ENCODE measurements around the gene GSX2.

GSX2 gene

DNA sequence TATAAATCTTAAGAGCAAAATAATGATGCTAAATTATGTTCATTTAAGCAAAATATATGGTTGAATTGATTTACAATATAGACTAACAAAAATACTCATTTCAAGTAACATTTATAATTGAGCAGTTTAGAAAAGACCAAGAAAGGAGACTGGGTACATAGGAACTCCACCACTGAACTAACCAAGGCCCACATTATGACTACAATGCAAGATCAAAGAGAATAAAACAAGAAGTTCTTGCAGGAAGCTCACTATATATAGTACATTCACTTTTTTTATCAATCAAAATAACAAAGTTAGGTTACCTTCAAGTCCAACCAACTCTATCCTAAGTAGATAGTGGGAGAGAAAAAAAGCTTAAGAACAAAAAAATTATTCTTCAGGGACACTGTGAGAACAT, 43.6 kb upstream of the GSX2 start:
- H3K18ac ChIP-seq (ENCODE audit: low read length), result no peak overlapping the region
- H2BK5ac ChIP-seq (ENCODE audit: low read length), result no peak overlapping the region
- H4K8ac ChIP-seq (ENCODE audit: low read depth, low read length), result no peak overlapping the region
- H3K27ac ChIP-seq (ENCODE audit: low read depth, low read length), result no peak overlapping the region
- H3K4me1 ChIP-seq (ENCODE audit: control insufficient read depth, low read depth, low read length), result no peaks in the 10 kb centered on the region
- peaks cover 4% of the 10 kb centered on the region for H3K79me2 ChIP-seq (ENCODE audit: control insufficient read depth, insufficient read depth, low read length)
- H3K9ac ChIP-seq (ENCODE audit: low read length), result no peak overlapping the region
- H3K36me3 ChIP-seq (ENCODE audit: control insufficient read depth, insufficient read depth, low read length), result no peaks in the 10 kb centered on the region
- H3K4ac ChIP-seq (ENCODE audit: low read depth, low read length), result no peak overlapping the region
- no peak overlapping the region for H2AK5ac ChIP-seq (ENCODE audit: low read length)
- DNase-seq, result no peak
- H3K56ac ChIP-seq (ENCODE audit: low read length), result no peak overlapping the region
- no peak overlapping the region for H3K23ac ChIP-seq (ENCODE audit: low read length)
- H2BK120ac ChIP-seq (ENCODE audit: low read depth, low read length), result no peak overlapping the region
- no peak overlapping the region for H3K4me2 ChIP-seq (ENCODE audit: low read length)
- H2BK15ac ChIP-seq (replicated peaks; ENCODE audit: low read depth), result no peak overlapping the region
- H3K27me3 ChIP-seq (ENCODE audit: insufficient read depth, low read length, poor library complexity), result no peaks in the 10 kb centered on the region
- H3K79me1 ChIP-seq (ENCODE audit: low read length), result peaks cover 2% of the 10 kb centered on the region
- H4K5ac ChIP-seq (ENCODE audit: low read length), result no peak overlapping the region
- H3K4me3 ChIP-seq (ENCODE audit: low read length), result no peak overlapping the region

DNA sequence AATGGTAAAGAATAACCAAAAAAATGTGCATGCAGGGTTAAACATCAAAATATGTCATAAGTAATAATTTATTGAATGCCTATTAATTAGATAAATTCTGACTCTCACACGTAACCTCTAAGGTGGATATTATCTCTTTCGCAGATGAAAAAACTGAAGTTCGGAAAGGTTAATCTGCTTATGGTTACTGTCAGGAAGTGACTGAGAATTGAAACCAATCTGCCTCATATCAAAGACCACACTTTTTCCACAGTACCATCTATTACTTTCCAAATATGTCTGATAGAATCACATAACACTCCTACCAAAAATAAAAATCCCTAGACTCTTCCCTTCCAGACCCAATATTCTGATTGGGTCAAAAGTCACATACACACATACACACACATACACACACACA, 41.8 kb upstream of the GSX2 start:
- Histone ChIP-seq H3K23ac (ENCODE audit: low read length) (no peak overlapping the region), H2AK5ac (ENCODE audit: low read length) (no peak overlapping the region), H3K9ac (ENCODE audit: low read length) (no peak overlapping the region), H4K8ac (ENCODE audit: low read depth, low read length) (no peak overlapping the region), H2BK5ac (ENCODE audit: low read length) (no peak overlapping the region), H3K27ac (ENCODE audit: low read depth, low read length) (no peak overlapping the region), H3K4me1 (ENCODE audit: control insufficient read depth, low read depth, low read length) (no peaks in the 10 kb centered on the region), H3K36me3 (ENCODE audit: control insufficient read depth, insufficient read depth, low read length) (no peaks in the 10 kb centered on the region), H3K79me2 (ENCODE audit: control insufficient read depth, insufficient read depth, low read length) (peaks cover 7% of the 10 kb centered on the region), H2BK15ac (replicated peaks; ENCODE audit: low read depth) (no peak overlapping the region), H3K27me3 (ENCODE audit: insufficient read depth, low read length, poor library complexity) (no peaks in the 10 kb centered on the region), H4K5ac (ENCODE audit: low read length) (no peak overlapping the region), H3K4me2 (ENCODE audit: low read length) (no peak overlapping the region), H3K4me3 (ENCODE audit: low read length) (no peak overlapping the region), H2BK120ac (ENCODE audit: low read depth, low read length) (no peak overlapping the region), H3K4ac (ENCODE audit: low read depth, low read length) (no peak overlapping the region), H3K18ac (ENCODE audit: low read length) (no peak overlapping the region), H3K56ac (ENCODE audit: low read length) (no peak overlapping the region), H3K79me1 (ENCODE audit: low read length) (peaks cover 5% of the 10 kb centered on the region)
- DNase-seq, result no peak
- WGBS (ENCODE audit: extremely low coverage, insufficient coverage, low lambda C conversion rate), result no CpG with 5 or more reads among the region's 3 CpGs

DNA sequence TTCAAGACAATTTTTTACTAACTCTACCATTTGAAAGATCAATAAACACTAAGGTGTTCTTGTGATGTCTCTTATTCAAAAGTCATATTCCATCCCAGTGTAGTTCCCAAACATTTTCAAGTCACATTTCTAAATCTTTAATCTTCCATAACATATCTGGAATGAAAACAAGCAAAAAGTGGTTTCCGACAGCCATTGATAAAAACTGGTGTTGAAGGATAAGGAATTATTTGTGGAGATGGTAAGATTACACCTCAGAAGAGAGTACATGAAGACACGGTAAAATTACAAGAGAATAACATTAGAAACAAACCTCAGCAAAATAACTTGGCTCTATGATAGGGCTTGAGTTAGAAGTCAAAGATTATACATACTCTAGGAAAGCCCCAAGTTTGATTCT, 39.8 kb upstream of the GSX2 start:
- Histone ChIP-seq H3K27me3 (ENCODE audit: insufficient read depth, low read length, poor library complexity) (no peaks in the 10 kb centered on the region), H3K79me1 (ENCODE audit: low read length) (peaks cover 8% of the 10 kb centered on the region), H3K79me2 (ENCODE audit: control insufficient read depth, insufficient read depth, low read length) (peaks cover 12% of the 10 kb centered on the region), H3K4ac (ENCODE audit: low read depth, low read length) (no peak overlapping the region), H2BK5ac (ENCODE audit: low read length) (no peak overlapping the region), H2BK120ac (ENCODE audit: low read depth, low read length) (no peak overlapping the region), H3K4me2 (ENCODE audit: low read length) (no peak overlapping the region), H3K36me3 (ENCODE audit: control insufficient read depth, insufficient read depth, low read length) (no peaks in the 10 kb centered on the region), H3K4me1 (ENCODE audit: control insufficient read depth, low read depth, low read length) (no peaks in the 10 kb centered on the region), H3K23ac (ENCODE audit: low read length) (no peak overlapping the region), H3K56ac (ENCODE audit: low read length) (no peak overlapping the region), H3K27ac (ENCODE audit: low read depth, low read length) (no peak overlapping the region), H3K18ac (ENCODE audit: low read length) (no peak overlapping the region), H4K8ac (ENCODE audit: low read depth, low read length) (no peak overlapping the region), H2BK15ac (replicated peaks; ENCODE audit: low read depth) (no peak overlapping the region), H4K5ac (ENCODE audit: low read length) (no peak overlapping the region), H3K4me3 (ENCODE audit: low read length) (no peak overlapping the region), H2AK5ac (ENCODE audit: low read length) (no peak overlapping the region), H3K9ac (ENCODE audit: low read length) (no peak overlapping the region)
- no peak for DNase-seq
- WGBS (ENCODE audit: extremely low coverage, insufficient coverage, low lambda C conversion rate), result no CpG with 5 or more reads among the region's 2 CpGs

- H3K27me3 ChIP-seq (ENCODE audit: insufficient read depth, low read length, poor library complexity), result no peaks in the 10 kb centered on the region
- no peak overlapping the region for H3K18ac ChIP-seq (ENCODE audit: low read length)
- no peak for DNase-seq
- H3K4me3 ChIP-seq (ENCODE audit: low read length), result no peak overlapping the region
- no peak overlapping the region for H3K4me2 ChIP-seq (ENCODE audit: low read length)
- H3K56ac ChIP-seq (ENCODE audit: low read length), result no peak overlapping the region
- H2BK5ac ChIP-seq (ENCODE audit: low read length), result no peak overlapping the region
- peaks cover 6% of the 10 kb centered on the region for H3K79me1 ChIP-seq (ENCODE audit: low read length)
- no peak overlapping the region for H2BK120ac ChIP-seq (ENCODE audit: low read depth, low read length)
- peaks cover 12% of the 10 kb centered on the region for H3K79me2 ChIP-seq (ENCODE audit: control insufficient read depth, insufficient read depth, low read length)
- no peaks in the 10 kb centered on the region for H3K36me3 ChIP-seq (ENCODE audit: control insufficient read depth, insufficient read depth, low read length)
- H3K27ac ChIP-seq (ENCODE audit: low read depth, low read length), result no peak overlapping the region
- no peak overlapping the region for H3K9ac ChIP-seq (ENCODE audit: low read length)
- no peak overlapping the region for H4K8ac ChIP-seq (ENCODE audit: low read depth, low read length)
- no peak overlapping the region for H4K5ac ChIP-seq (ENCODE audit: low read length)
- H2BK15ac ChIP-seq (replicated peaks; ENCODE audit: low read depth), result no peak overlapping the region
- no CpG with 5 or more reads among the region's 3 CpGs for WGBS (ENCODE audit: extremely low coverage, insufficient coverage, low lambda C conversion rate)
- H3K4me1 ChIP-seq (ENCODE audit: control insufficient read depth, low read depth, low read length), result peaks cover 4% of the 10 kb centered on the region
- H3K23ac ChIP-seq (ENCODE audit: low read length), result no peak overlapping the region
- H2AK5ac ChIP-seq (ENCODE audit: low read length), result no peak overlapping the region
- no peak overlapping the region for H3K4ac ChIP-seq (ENCODE audit: low read depth, low read length)
Measured at GRCh38 chr4:54061067-54061466, 38.9 kb upstream of the GSX2 start.

DNA sequence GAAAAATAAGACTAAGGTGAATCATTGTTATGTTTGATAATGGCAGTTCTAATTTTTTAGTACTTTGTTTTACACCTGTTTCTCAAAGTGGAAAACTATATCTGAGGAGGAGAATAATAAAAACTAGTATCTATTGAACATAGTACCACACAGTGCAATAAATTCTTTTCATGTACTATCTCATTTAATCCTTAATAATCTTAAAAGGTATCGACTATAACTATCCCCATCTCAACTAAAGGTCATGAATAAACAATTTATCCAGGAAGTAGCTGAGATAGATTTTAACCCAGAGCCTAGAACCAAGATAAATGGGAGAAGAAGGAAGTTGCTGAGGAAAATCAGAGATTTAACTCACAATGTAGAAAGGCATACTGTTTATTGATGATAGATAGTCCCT, 38.1 kb upstream of the GSX2 start:
- H2BK15ac ChIP-seq (replicated peaks; ENCODE audit: low read depth), result no peak overlapping the region
- H3K79me1 ChIP-seq (ENCODE audit: low read length), result peaks cover 6% of the 10 kb centered on the region
- H4K5ac ChIP-seq (ENCODE audit: low read length), result no peak overlapping the region
- no peak overlapping the region for H3K18ac ChIP-seq (ENCODE audit: low read length)
- H3K4me1 ChIP-seq (ENCODE audit: control insufficient read depth, low read depth, low read length), result peaks cover 6% of the 10 kb centered on the region
- no peak for DNase-seq
- no peak overlapping the region for H2AK5ac ChIP-seq (ENCODE audit: low read length)
- no peak overlapping the region for H2BK120ac ChIP-seq (ENCODE audit: low read depth, low read length)
- no peak overlapping the region for H3K4me3 ChIP-seq (ENCODE audit: low read length)
- 100% methylated on average over 1 of the region's 1 CpG for WGBS (ENCODE audit: extremely low coverage, insufficient coverage, low lambda C conversion rate)
- H2BK5ac ChIP-seq (ENCODE audit: low read length), result no peak overlapping the region
- H3K56ac ChIP-seq (ENCODE audit: low read length), result no peak overlapping the region
- no peak overlapping the region for H3K4ac ChIP-seq (ENCODE audit: low read depth, low read length)
- H3K27me3 ChIP-seq (ENCODE audit: insufficient read depth, low read length, poor library complexity), result no peaks in the 10 kb centered on the region
- no peak overlapping the region for H4K8ac ChIP-seq (ENCODE audit: low read depth, low read length)
- no peak overlapping the region for H3K9ac ChIP-seq (ENCODE audit: low read length)
- no peaks in the 10 kb centered on the region for H3K36me3 ChIP-seq (ENCODE audit: control insufficient read depth, insufficient read depth, low read length)
- H3K23ac ChIP-seq (ENCODE audit: low read length), result no peak overlapping the region
- no peak overlapping the region for H3K4me2 ChIP-seq (ENCODE audit: low read length)
- peaks cover 10% of the 10 kb centered on the region for H3K79me2 ChIP-seq (ENCODE audit: control insufficient read depth, insufficient read depth, low read length)
- no peak overlapping the region for H3K27ac ChIP-seq (ENCODE audit: low read depth, low read length)

GRCh38 chr4:54062392-54062791, 37.6 kb upstream of the GSX2 start:
- Histone ChIP-seq H3K23ac (ENCODE audit: low read length) (no peak overlapping the region), H3K4me3 (ENCODE audit: low read length) (no peak overlapping the region), H4K8ac (ENCODE audit: low read depth, low read length) (no peak overlapping the region), H2BK5ac (ENCODE audit: low read length) (no peak overlapping the region), H3K79me1 (ENCODE audit: low read length) (peaks cover 6% of the 10 kb centered on the region), H2BK15ac (replicated peaks; ENCODE audit: low read depth) (no peak overlapping the region), H3K27me3 (ENCODE audit: insufficient read depth, low read length, poor library complexity) (no peaks in the 10 kb centered on the region), H2AK5ac (ENCODE audit: low read length) (no peak overlapping the region), H4K5ac (ENCODE audit: low read length) (no peak overlapping the region), H3K9ac (ENCODE audit: low read length) (no peak overlapping the region), H3K56ac (ENCODE audit: low read length) (no peak overlapping the region), H3K36me3 (ENCODE audit: control insufficient read depth, insufficient read depth, low read length) (no peaks in the 10 kb centered on the region), H3K27ac (ENCODE audit: low read depth, low read length) (no peak overlapping the region), H2BK120ac (ENCODE audit: low read depth, low read length) (no peak overlapping the region), H3K4me1 (ENCODE audit: control insufficient read depth, low read depth, low read length) (peaks cover 6% of the 10 kb centered on the region), H3K18ac (ENCODE audit: low read length) (no peak overlapping the region), H3K4ac (ENCODE audit: low read depth, low read length) (no peak overlapping the region), H3K79me2 (ENCODE audit: control insufficient read depth, insufficient read depth, low read length) (peaks cover 10% of the 10 kb centered on the region), H3K4me2 (ENCODE audit: low read length) (no peak overlapping the region)
- no peak for DNase-seq
- no CpG with 5 or more reads among the region's 3 CpGs for WGBS (ENCODE audit: extremely low coverage, insufficient coverage, low lambda C conversion rate)

Data from mesendoderm (in vitro differentiated cells).